ENCODE results near the gene CCNJL.

Gene CCNJL

DNA sequence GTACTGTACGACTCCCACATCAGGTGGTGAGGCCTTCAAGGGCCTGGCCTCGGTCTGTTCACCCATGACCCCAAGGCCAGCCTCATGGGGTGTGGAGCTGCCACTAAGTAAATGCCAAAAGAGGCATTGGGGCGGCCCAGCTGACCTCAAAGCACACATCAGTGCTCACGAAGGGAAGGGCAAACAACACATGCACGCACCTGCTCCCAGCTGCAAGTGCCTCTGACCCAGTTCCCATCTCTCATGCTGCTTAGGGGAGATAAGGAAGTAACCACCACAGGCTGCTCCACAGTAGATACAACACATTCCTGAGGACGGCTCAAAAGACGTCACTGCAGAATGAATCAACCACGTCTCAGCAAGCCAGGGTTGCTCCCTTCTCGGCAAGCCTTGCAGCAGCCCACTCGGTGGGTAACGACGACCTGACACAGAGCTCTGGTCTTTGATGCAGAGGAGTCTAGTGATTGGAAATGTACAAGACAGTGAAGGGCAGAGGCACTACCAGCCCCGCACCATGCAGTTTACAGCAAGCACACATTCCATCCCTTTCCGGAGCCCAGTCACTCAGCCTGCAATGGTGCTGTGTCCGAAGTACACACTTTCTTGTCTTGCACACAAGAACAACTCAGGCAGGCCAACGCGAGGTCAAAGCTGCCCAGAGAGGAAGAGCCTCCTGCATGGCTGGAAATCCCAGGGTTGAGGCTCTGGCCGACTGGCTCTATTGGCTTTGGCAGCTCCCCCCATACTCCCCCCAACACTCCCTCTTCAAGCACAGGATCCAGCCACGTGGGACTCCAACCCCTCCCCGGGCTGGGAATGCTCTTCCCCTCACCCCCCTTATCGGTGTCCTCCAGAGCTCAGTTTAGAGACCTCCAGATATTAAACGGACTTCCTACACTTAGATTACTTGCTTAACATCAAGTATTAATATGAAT is 51.2 kb downstream of the CCNJL start:
- TF ChIP-seq, protein P1, sequence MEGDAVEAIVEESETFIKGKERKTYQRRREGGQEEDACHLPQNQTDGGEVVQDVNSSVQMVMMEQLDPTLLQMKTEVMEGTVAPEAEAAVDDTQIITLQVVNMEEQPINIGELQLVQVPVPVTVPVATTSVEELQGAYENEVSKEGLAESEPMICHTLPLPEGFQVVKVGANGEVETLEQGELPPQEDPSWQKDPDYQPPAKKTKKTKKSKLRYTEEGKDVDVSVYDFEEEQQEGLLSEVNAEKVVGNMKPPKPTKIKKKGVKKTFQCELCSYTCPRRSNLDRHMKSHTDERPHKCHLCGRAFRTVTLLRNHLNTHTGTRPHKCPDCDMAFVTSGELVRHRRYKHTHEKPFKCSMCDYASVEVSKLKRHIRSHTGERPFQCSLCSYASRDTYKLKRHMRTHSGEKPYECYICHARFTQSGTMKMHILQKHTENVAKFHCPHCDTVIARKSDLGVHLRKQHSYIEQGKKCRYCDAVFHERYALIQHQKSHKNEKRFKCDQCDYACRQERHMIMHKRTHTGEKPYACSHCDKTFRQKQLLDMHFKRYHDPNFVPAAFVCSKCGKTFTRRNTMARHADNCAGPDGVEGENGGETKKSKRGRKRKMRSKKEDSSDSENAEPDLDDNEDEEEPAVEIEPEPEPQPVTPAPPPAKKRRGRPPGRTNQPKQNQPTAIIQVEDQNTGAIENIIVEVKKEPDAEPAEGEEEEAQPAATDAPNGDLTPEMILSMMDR (IDR thresholded peaks at IDR 0.05; ENCODE audit: low read depth, low read length, missing control alignments): no peak
- no peak overlapping the region for H3K4me3 ChIP-seq (replicated peaks; ENCODE audit: low read depth, low read length)
- no peak for DNase-seq (ENCODE audit: extremely low read depth, low read depth)

GRCh38 chr5:160260006-160260775 is 52.2 kb downstream of the CCNJL start:
- H3K4me3 ChIP-seq (replicated peaks; ENCODE audit: low read depth, low read length): no peak overlapping the region
- TF ChIP-seq, protein P1 (IDR thresholded peaks at IDR 0.05; ENCODE audit: low read depth, low read length, missing control alignments): no peak
- no peak for DNase-seq (ENCODE audit: extremely low read depth, low read depth)

GRCh38 chr5:160259341-160259740 is 53.0 kb downstream of the CCNJL start:
- TF ChIP-seq, protein P1 (IDR thresholded peaks at IDR 0.05; ENCODE audit: low read depth, low read length, missing control alignments): no peak
- no peak for DNase-seq (ENCODE audit: extremely low read depth, low read depth)
- no peak overlapping the region for H3K4me3 ChIP-seq (replicated peaks; ENCODE audit: low read depth, low read length)

DNA sequence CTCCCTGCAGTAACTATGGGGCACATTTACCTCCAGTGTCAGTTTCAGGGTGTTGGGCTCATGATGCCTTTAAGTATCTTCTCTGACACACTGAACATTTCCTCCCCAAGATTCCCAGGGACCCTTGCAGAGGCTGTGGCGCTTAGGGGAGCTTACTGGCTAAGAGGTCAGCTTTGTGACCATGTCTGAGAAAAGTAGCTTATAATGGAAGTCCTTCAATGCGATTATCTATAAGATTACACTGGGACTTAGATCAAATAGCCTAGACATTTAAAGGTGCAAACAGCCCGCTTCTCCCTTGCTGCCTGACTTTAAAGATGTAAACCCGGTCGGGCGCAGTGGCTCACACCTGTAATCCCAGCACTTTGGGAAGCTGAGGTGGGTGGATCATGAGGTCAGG is 57.7 kb downstream of the CCNJL start:
- TF ChIP-seq, protein P1 (IDR thresholded peaks at IDR 0.05; ENCODE audit: low read depth, low read length, missing control alignments): no peak
- DNase-seq (ENCODE audit: extremely low read depth, low read depth): no peak
- H3K4me3 ChIP-seq (replicated peaks; ENCODE audit: low read depth, low read length): no peak overlapping the region

DNA sequence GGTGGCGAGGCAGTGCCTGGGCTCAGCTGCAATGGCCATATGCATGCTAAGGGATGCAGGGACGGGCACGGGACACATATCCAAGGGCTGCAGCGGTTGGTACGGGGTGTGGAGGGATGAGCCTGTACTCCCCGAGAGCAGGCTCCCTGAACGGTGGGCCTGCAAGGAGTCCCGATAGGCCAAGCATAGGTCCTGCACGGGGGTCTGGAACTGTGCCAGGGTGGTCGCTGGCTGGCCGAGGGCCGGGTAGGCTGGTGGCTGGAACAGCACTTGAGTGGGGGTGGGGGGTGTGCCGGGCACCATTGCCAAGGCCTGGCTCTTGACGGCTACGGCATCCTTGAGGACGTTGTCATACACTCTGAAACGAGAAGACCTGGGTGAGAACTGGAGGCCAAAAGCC is 58.9 kb downstream of the CCNJL start:
- DNase-seq (ENCODE audit: extremely low read depth, low read depth): no peak
- H3K4me3 ChIP-seq (replicated peaks; ENCODE audit: low read depth, low read length): no peak overlapping the region
- TF ChIP-seq, protein P1 (IDR thresholded peaks at IDR 0.05; ENCODE audit: low read depth, low read length, missing control alignments): no peak

DNA sequence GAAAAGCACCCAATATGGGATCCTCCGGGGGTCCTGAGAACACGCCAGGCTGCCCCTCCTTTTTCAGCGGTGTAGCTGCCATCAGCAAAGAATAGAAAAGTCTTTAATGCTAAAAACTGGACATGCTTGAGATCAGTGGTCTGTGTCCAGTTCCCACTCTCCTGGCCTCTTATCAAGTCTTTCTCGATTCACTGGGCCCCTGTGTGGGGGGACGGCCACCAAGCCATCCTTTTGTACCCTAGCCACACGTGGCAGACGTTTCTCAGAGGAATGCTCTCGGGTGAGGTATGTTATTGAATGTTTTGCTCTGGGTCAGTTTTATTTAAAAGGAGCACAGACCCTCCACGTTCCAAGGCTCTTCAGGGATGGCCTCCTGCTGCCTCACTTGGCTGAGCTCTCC is 59.4 kb downstream of the CCNJL start:
- DNase-seq (ENCODE audit: extremely low read depth, low read depth): no peak
- no peak overlapping the region for H3K4me3 ChIP-seq (replicated peaks; ENCODE audit: low read depth, low read length)
- TF ChIP-seq, protein P1 (IDR thresholded peaks at IDR 0.05; ENCODE audit: low read depth, low read length, missing control alignments): no peak

Data from HFF-Myc (cell line).